HepG2 (cell line): ENCODE results near the gene TPI1. TPM values are rescaled to one million over a fixed set of nuclear protein-coding genes. Genes with fewer than 3 reads are reported as not detected.
A peak's percentile ranks its signal among the peaks of the same experiment; 100 is the strongest.

Experiments used
- ATF7-NPFF ChIP-seq: sonication (generic); formaldehyde crosslinking; IDR thresholded peaks from 2 replicates; pipeline ENCODE4 v1.8.1; 2023; ENCODE audit warnings: mild to moderate bottlenecking, low read depth, missing genetic modification reagents, moderate library complexity
- ATM ChIP-seq: fragments of 450-650 bp; IDR thresholded peaks from 2 replicates; pipeline ENCODE4 v1.7.1; 2017; ENCODE audit warnings: mild to moderate bottlenecking, borderline replicate concordance
- GMEB1 ChIP-seq: sonication (generic); formaldehyde crosslinking; IDR thresholded peaks from 2 replicates; pipeline ENCODE4 v1.5.1; 2020; ENCODE audit warnings: missing genetic modification reagents, mild to moderate bottlenecking, borderline replicate concordance
- KLF6 ChIP-seq: IDR thresholded peaks from 2 replicates; pipeline ENCODE4 v1.8.0; 2016; ENCODE audit warnings: missing biosample characterization, missing genetic modification reagents
- LCORL ChIP-seq, 2 experiments: fragments of 450-650 bp in 1 of 2; sonication (generic) in 1 of 2; formaldehyde crosslinking in 1 of 2; IDR thresholded peaks; 2 replicates each; pipeline versions ENCODE4 v1.5.0 to v1.6.1; 2017 to 2020; ENCODE audit warnings: antibody characterized with exemption in 1 of 2, missing genetic modification reagents in 1 of 2
- MBD4 ChIP-seq: IDR thresholded peaks from 2 replicates; pipeline ENCODE4 v1.6.1; 2012; ENCODE audit warnings: low read length, inconsistent platforms, borderline replicate concordance
- NR1H2 ChIP-seq: sonication (generic); formaldehyde crosslinking; IDR thresholded peaks from 2 replicates; pipeline ENCODE4 v1.8.1; 2022; ENCODE audit warnings: low read depth, missing genetic modification reagents, borderline replicate concordance
- NR2F1 ChIP-seq, 2 experiments: fragments of 450-650 bp in 1 of 2; formaldehyde crosslinking in 1 of 2; IDR thresholded peaks; 2 replicates each; pipeline versions ENCODE4 v1.5.0 to v1.6.1; 2016 to 2020; ENCODE audit warnings: mild to moderate bottlenecking in 1 of 2, missing compliant biosample characterization in 1 of 2, missing genetic modification reagents in 1 of 2, moderate library complexity in 1 of 2
- PTBP1 ChIP-seq: fragments of 200-400 bp; formaldehyde crosslinking; IDR thresholded peaks from 2 replicates; pipeline ENCODE4 v1.6.1; 2018; ENCODE audit warnings: low read length, low read depth; ENCODE audit not compliant: poor library complexity, severe bottlenecking
- RNF2 ChIP-seq: fragments of 450-650 bp; conservative IDR thresholded peaks from 2 replicates; pipeline ENCODE4 v1.6.1; 2016; ENCODE audit warnings: low read depth
- TAF15 ChIP-seq: fragments of 200-400 bp; formaldehyde crosslinking; IDR thresholded peaks from one replicate; pipeline ENCODE4 v1.6.1; 2018; ENCODE audit warnings: mild to moderate bottlenecking, low read depth, low read length; ENCODE audit not compliant: poor library complexity, severe bottlenecking
- TFDP2 ChIP-seq: sonication (generic); formaldehyde crosslinking; IDR thresholded peaks from 2 replicates; pipeline ENCODE4 v1.4.0; 2020; ENCODE audit warnings: missing genetic modification reagents
- ZNF101 ChIP-seq: sonication (generic); formaldehyde crosslinking; IDR thresholded peaks from 2 replicates; pipeline ENCODE4 v1.4.0; 2020; ENCODE audit warnings: mild to moderate bottlenecking, low read depth, missing genetic modification reagents, borderline replicate concordance
- ZNF230 ChIP-seq: sonication (generic); formaldehyde crosslinking; IDR thresholded peaks from 2 replicates; pipeline ENCODE4 v1.4.0; 2020; ENCODE audit warnings: mild to moderate bottlenecking, missing genetic modification reagents
- ZNF276 ChIP-seq: sonication (generic); formaldehyde crosslinking; IDR thresholded peaks from 2 replicates; pipeline ENCODE4 v1.4.0; 2020; ENCODE audit warnings: mild to moderate bottlenecking, low read depth, missing genetic modification reagents
- ZNF34 ChIP-seq: sonication (generic); formaldehyde crosslinking; IDR thresholded peaks from 2 replicates; pipeline ENCODE4 v1.4.0; 2020; ENCODE audit warnings: mild to moderate bottlenecking, missing genetic modification reagents, borderline replicate concordance
- ZNF503 ChIP-seq: sonication (generic); formaldehyde crosslinking; IDR thresholded peaks from 2 replicates; pipeline ENCODE4 v1.4.0; 2020; ENCODE audit warnings: missing genetic modification reagents
- ZNF556 ChIP-seq: sonication (generic); formaldehyde crosslinking; IDR thresholded peaks from 2 replicates; pipeline ENCODE4 v1.4.0; 2020; ENCODE audit warnings: mild to moderate bottlenecking, missing genetic modification reagents, borderline replicate concordance
- ZNF557 ChIP-seq: sonication (generic); formaldehyde crosslinking; IDR thresholded peaks from 2 replicates; pipeline ENCODE4 v1.4.0; 2020; ENCODE audit warnings: missing genetic modification reagents
- ZNF672 ChIP-seq: sonication (generic); formaldehyde crosslinking; IDR thresholded peaks from 2 replicates; pipeline ENCODE4 v1.8.1; 2022; ENCODE audit warnings: missing genetic modification reagents
- ZNF674 ChIP-seq: sonication (generic); formaldehyde crosslinking; IDR thresholded peaks from 2 replicates; pipeline ENCODE4 v1.5.0; 2020; ENCODE audit warnings: low read depth, mild to moderate bottlenecking, missing genetic modification reagents
- ZNF780A ChIP-seq: sonication (generic); formaldehyde crosslinking; IDR thresholded peaks from 2 replicates; pipeline ENCODE4 v1.8.0; 2022; ENCODE audit warnings: mild to moderate bottlenecking, missing genetic modification reagents, moderate library complexity
- polyA plus RNA-seq, 8 experiments: library from polyadenylated mRNA; depleted of rRNA in 3 of 8; stranded (reverse) in 7 of 8; unstranded in 1 of 8; fragments of >200 nt; fragmentation: Illumina TruSeq in 4 of 8; extraction: Trizol in 4 of 8; gene quantifications; 2 replicates each; pipeline versions ENCODE4 v1.2.1 to v1.2.3, GENCODE V29; 2011 to 2016; ENCODE audit warnings: low read depth in 4 of 8, missing spikeins in 1 of 8, mixed read lengths in 1 of 8; ENCODE audit not compliant: insufficient read depth in 1 of 8
- total RNA-seq, 5 experiments: library from RNA; depleted of rRNA; stranded (reverse); fragments of >200 nt; fragmentation: Illumina TruSeq; extraction: Trizol; gene quantifications; 2 replicates each; pipeline ENCODE4 v1.2.3, GENCODE V29; 2016; ENCODE audit warnings: low read depth in 1 of 5

The TPI1 gene
- total and polyA plus RNA-seq, 2 of the 13 experiments (the other 11 are each of a cell fraction or from before 2014, with no cell fraction given) = 945 to 2,535 TPM

GRCh38 chr12:6851153-6851920 is 16.0 kb upstream of the TPI1 start, which contains the start of gene CDCA3 (continued):
- TF ChIP-seq ZNF503 (CRISPR knock-in tag) (no peak), PTBP1 (no peak), RNF2 (no peak), KLF6 (CRISPR knock-in tag) (no peak), ATF7-NPFF (CRISPR knock-in tag) (peak; percentile 46), ZNF557 (CRISPR knock-in tag) (no peak), NR2F1 (CRISPR knock-in tag; IDR thresholded peaks at IDR 0.05) (no peak), ZNF34 (CRISPR knock-in tag) (0 out of 2 replicates have a peak, but pooled peaks have one; percentile 33), LCORL (IDR thresholded peaks at IDR 0.05) (no peak), LCORL (CRISPR knock-in tag; IDR thresholded peaks at IDR 0.05) (0 out of 2 replicates have a peak, but pooled peaks have one; percentile 26), ZNF101 (CRISPR knock-in tag) (no peak), TFDP2 (CRISPR knock-in tag) (peak; percentile 100), ZNF276 (0 out of 2 replicates have a peak, but pooled peaks have one; percentile 6), ZNF672 (no peak), NR1H2 (no peak), ZNF674 (CRISPR knock-in tag) (no peak), ZNF230 (no peak; the same call in none of the 2 replicates), MBD4 (no peak), ZNF780A (CRISPR knock-in tag) (no peak), ZNF556 (CRISPR knock-in tag) (no peak; the same call in 1 of the 2 replicates), TAF15 (no peak), GMEB1 (CRISPR knock-in tag) (no peak), ATM (no peak)
